ENCODE data around the gene C3.
"Not testable (repeated sequence)": the region's sequence is repeated elsewhere in the genome, so short reads cannot be mapped to it uniquely, and the experiment has no call there.

Gene C3

GRCh38 chr19:6632747-6633455 is 87.5 kb downstream of the C3 start:
- not testable (repeated sequence) for H3K4me3 ChIP-seq (ENCODE audit: low read length); H3K36me3 ChIP-seq (ENCODE audit: insufficient read depth, low read length); H3K9me3 ChIP-seq (ENCODE audit: low read length); H3K27me3 ChIP-seq (ENCODE audit: insufficient read depth, low read length); H3K4me1 ChIP-seq (ENCODE audit: insufficient read depth, low read length); H2AFZ ChIP-seq (ENCODE audit: low read depth, low read length)

- Histone ChIP-seq H3K27me3 (ENCODE audit: insufficient read depth, low read length) (no peaks in the 10 kb centered on the region), H3K4me1 (ENCODE audit: insufficient read depth, low read length) (no peaks in the 10 kb centered on the region), H3K36me3 (ENCODE audit: insufficient read depth, low read length) (no peaks in the 10 kb centered on the region), H3K9me3 (ENCODE audit: low read length) (no peaks in the 10 kb centered on the region), H2AFZ (ENCODE audit: low read depth, low read length) (no peak overlapping the region), H3K4me3 (ENCODE audit: low read length) (no peak overlapping the region)
Measured at GRCh38 chr19:6632002-6632621, 88.3 kb downstream of the C3 start.

Measured in neuron (in vitro differentiated cells).